Daoy (cell line): ENCODE data around the gene RYR3. TPM values are rescaled to one million over a fixed set of nuclear protein-coding genes. Genes with fewer than 3 reads are reported as not detected.

ENCODE experiments used
- DNase-seq: peaks from one replicate; pipeline ENCODE4 v3.0.0-alpha.2; 2015; ENCODE audit warnings: low read depth
- total RNA-seq: library from RNA; depleted of rRNA; stranded (reverse); fragments of >200 nt; shearing (Covaris generic); gene quantifications from 2 replicates; pipeline ENCODE4 v1.2.3, GENCODE V29; 2014

RYR3 gene
- total RNA-seq, 1 experiment from 2014 or later = 4.7 TPM

GRCh38 chr15:33320017-33320416 lies 9.2 kb downstream of the RYR3 start:
- DNase-seq = no peak

DNA sequence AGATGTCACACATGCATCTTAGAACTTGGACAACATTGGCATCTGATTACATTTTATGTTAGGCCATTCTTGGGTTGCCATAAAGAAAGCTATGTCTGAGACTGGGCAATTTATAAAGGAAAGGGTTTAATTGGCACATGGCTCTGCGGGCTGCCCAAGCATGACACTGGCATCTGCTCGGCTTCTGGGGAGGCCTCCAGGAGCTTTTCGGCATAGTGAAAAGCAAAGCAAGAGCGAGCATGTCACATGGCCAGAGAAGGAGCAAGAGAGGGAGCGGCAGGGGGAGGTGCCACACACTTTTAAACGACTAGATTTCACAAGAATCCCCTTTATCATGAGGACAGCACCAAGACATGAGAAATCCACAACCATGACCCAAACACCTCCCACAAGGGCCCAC lies 11.3 kb downstream of the RYR3 start:
- DNase-seq = no peak

DNA sequence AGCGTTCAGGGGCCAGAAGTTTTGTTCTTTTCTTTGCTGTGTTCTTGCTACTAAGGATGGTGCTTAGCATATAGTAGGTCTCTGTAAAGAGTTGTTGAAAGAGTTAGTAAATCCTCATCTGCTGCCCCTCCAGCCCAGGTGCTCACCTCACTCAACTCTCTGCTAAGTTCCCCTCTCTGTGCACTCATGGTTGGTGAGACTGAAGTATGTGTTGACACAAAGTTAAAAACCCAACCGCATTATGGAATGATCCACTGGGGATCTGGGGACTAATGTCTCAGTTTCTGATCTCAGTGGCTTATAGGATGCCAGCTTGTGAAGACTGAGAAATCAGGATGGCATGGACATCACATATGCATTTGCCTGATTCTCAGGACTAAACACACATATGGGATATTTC lies 13.8 kb downstream of the RYR3 start:
- no peak for DNase-seq

GRCh38 chr15:33326908-33327307 lies 16.1 kb downstream of the RYR3 start:
- DNase-seq = no peak

GRCh38 chr15:33328106-33328505 lies 17.3 kb downstream of the RYR3 start:
- DNase-seq = no peak

- DNase-seq = no peak
These were observed 18.7 kb downstream of the RYR3 start for GRCh38 chr15:33329457-33329856.

DNA sequence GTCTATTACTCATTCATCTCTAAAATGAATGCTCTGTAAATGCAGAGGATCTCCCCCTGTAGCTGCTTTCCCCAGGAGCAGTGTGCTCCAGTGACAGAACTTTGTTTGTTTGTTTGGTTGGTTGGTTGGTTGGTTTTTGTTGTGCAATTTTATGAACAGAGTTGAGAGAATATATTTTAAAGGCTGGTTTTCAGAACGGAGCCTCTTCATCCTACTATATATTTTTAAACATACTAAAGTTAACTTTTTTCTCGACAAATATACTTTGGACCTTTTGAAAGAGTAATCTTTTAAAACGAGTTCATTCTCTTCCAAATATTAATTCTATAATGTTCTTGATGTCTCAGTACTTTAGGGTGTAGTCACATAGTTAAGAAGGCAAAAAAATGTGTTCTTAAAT lies 20.2 kb downstream of the RYR3 start:
- DNase-seq = no peak

- DNase-seq = no peak
These were observed 31.2 kb downstream of the RYR3 start for GRCh38 chr15:33341953-33342352.

- no peak for DNase-seq
These were observed 32.5 kb downstream of the RYR3 start for GRCh38 chr15:33343275-33343674.

GRCh38 chr15:33344111-33344510 lies 33.3 kb downstream of the RYR3 start:
- DNase-seq = no peak

DNA sequence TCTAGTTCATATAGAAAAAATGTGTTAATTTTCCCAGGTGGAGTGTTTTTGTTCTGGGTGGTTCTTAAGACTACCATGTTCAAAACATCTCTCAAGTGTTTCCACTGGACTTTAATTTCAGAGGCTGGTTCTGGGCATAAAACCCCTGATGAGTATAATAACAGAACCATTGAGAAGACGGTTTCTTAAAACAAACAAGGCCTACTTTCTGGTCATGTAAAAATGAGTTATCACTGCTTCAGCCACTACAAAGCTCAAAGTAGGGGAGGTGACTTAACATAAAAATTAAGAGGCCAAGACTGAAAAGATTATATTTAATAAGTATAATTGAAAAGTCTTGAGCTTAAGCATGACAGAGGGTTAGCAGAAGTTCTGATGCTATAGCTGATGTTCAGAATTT lies 33.8 kb downstream of the RYR3 start:
- DNase-seq = no peak

DNA sequence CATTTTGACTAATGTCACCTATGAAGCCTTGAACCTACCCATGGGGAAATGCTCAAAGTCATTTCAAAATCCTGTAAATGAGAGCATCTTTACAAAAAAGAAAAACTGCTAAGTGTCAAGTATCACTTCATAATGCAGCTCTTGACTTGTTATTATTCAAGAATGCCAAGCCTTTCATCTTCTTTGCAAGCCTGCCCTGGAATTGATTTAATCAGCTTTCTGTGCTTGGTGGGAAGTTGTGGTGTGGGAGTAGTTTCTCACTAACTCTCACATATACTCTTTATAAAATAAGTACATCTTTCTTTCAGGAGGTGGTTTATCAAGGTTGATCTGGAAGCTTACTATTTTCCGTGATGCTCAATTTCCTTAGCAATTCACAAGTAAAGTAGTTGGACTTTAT lies 43.6 kb downstream of the RYR3 start:
- DNase-seq = no peak

GRCh38 chr15:33357845-33358244 lies 47.1 kb downstream of the RYR3 start:
- no peak for DNase-seq

DNA sequence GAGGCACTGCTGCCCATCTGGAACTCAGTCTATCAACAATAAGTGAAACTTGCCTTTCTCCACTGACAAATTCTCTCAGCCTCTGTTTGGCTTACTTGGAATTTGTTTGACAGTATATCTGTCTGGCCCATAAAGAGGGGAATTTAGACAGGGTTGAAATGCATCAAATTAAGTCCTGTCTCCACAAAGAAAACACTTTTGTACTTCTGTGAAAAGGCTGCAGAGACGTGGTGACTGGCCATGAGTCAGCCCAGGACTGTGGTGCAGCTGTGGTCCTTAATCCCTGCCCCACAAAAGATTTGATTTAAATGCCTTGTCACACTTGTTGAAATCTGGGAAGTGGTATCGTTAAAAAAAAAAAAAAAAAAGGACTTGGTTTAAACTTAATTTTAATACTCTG lies 47.5 kb downstream of the RYR3 start:
- peak; percentile 80 for DNase-seq

GRCh38 chr15:33360886-33361285 lies 50.1 kb downstream of the RYR3 start:
- no peak for DNase-seq

GRCh38 chr15:33369941-33370622 lies 59.3 kb downstream of the RYR3 start:
- no peak for DNase-seq

GRCh38 chr15:33370623-33371020 lies 59.9 kb downstream of the RYR3 start:
- DNase-seq = no peak

DNA sequence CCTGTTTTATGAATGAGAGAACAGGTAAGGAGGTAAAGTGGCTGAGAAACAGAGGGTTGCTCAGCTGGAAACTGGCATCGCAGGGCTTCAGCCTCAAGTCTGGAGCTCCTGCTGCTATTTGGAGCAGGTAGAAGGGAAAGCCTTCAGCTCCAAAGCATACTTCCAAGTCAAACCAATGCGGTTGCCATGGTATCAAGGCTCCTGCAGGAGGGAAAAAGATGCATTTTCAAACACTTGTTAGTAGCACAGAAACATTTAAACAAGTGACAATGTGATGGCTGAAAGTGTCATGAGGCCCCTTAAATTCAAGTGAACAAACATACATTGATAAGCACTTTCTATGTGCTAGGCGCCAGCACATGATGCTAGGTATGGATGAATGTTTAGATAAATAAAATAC lies 60.4 kb downstream of the RYR3 start:
- no peak for DNase-seq

DNA sequence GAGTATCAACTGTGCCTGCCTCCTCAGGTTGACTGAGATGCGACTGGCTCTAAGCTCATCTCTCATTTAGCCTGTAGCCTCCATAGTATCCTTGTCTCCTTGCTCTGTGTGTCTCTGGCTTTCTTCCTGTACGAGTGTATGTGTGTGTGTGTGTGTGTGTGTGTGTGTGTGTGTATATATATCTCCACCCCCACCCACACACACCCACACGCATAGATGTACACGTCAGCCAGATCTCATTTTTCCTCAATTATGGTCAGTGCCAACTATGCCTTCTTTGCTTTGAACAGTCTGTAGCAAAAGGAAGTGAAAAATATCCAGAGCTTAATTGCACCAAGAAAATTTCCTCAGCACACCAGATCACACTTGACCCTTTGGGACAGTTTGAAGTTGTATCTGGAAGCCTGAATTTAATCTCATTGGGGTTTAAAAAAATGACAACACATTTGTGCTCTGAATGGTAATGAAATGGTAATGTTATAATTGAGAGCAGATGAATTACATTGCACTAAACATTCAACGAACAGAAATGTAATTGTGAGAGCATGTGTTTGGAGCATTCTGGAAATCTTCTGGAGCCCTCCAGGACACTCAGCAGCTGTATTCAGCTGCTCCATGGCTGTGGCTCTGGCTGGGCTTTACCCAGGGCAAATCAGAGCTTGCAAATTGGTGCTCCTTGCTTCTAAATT lies 63.6 kb downstream of the RYR3 start:
- peak; percentile 3 for DNase-seq

DNA sequence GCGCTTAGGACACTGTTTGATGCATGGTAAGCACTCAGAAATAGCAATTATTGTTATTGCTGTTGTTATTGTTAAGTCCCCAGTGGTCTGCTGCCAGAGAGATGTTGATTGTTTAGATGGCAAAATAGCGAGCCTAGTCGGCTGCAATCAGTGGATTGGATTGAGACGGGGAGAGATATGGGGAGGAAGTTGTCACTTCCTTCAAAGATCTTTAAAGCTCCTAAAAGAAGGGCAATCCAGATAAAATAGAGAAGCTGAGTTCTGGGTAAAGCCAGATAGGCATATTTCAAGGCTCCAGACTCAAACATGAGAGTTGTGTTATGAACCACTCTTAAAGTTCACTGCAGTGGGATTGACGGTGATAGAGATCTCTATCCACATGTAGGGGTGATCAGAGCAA lies 64.5 kb downstream of the RYR3 start:
- DNase-seq = no peak

DNA sequence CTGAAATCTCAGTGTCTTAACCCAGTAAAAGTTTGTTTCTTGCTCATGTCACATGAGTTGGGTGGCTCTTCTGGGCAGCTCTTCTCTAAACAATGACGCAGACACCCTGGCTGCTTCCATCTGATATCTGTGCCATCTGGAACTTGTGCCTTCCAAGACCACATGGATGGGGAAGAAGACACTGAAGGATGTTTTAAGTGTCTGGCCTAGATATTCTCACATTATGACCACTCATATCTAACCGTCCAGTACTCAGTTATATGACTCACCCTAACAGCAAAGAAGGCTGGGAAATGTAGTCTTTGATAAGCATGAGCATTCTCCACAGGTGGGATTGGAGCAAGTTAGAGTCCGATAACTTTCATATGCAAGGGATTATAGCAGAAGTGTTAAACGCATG lies 66.4 kb downstream of the RYR3 start:
- DNase-seq = no peak

DNA sequence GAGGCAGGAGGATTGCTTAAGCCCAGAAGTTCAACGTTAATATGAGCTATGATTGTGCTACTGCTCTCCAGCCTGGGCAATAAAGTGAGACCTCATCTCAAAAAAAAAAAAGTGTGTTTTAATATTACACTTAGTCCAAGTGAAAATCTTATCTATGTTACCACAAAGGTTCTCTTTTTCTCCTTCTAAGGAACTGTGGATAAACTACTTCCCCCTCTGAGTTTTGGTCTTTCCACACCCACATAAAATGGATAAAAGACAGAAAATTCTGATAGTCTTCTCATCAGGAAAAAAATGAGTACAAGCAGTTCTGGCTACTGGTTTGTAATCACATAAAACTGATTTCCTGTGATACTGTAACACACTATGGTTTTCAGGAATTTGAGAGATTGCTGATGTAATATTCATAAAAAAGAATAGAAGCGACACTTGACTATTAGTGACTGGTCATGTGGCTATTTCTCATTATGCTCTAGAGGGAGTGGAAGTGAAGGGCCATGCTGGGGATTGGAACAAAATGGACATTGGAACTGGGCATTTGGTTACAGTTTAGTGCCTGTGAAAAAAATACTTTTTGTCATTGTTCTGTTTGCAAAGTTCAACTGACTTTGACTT lies 68.2 kb downstream of the RYR3 start:
- DNase-seq = no peak

- DNase-seq = no peak
These were observed 69.6 kb downstream of the RYR3 start for GRCh38 chr15:33380406-33380805.
